Gastrocnemius medialis (tissue), 4 donors: ENCODE data around the gene SLC4A1AP. TPM values are rescaled to one million over a fixed set of nuclear protein-coding genes. Genes with fewer than 3 reads are reported as not detected.

Experiments
- ATAC-seq, 2 donors: fragments of 150-250 bp; one replicate each; pipeline ENCODE4 v1.9.1; 2016
- DNase-seq, 2 donors: peaks; one replicate each; pipeline ENCODE4 v3.0.0-alpha.2; 2019
- H3K27ac ChIP-seq, 4 donors: fragments of 200-600 bp; sonication (generic); 1 replicate in 1 of 4; 2 replicates in 3 of 4; pipeline ENCODE4 v1.5.1; 2016 to 2018; ENCODE audit warnings: mild to moderate bottlenecking in 2 of 4, moderate library complexity in 1 of 4
- H3K27me3 ChIP-seq, 3 donors: fragments of 200-600 bp; sonication (generic) in 2 of 3; 1 replicate in 1 of 3; 2 replicates in 2 of 3; pipeline versions ENCODE4 v1.5.1 to v1.6.0; 2016 to 2019; ENCODE audit warnings: mild to moderate bottlenecking in 1 of 3, moderate library complexity in 1 of 3
- H3K36me3 ChIP-seq, 2 donors: fragments of 200-600 bp; sonication (generic) in 1 of 2; one replicate each; pipeline ENCODE4 v1.5.1; 2017 to 2018
- H3K4me1 ChIP-seq, 2 donors: fragments of 200-600 bp; sonication (generic) in 1 of 2; one replicate each; pipeline ENCODE4 v1.5.1; 2016 to 2017; ENCODE audit warnings: mild to moderate bottlenecking in 2 of 2
- H3K4me3 ChIP-seq, 4 donors: fragments of 200-600 bp; sonication (generic) in 3 of 4; 1 replicate in 1 of 4; 2 replicates in 3 of 4; pipeline ENCODE4 v1.5.1; 2016 to 2019; ENCODE audit warnings: mild to moderate bottlenecking in 2 of 4
- H3K9me3 ChIP-seq, 3 donors: fragments of 200-600 bp; sonication (generic) in 2 of 3; 1 replicate in 1 of 3; 2 replicates in 2 of 3; pipeline ENCODE4 v1.5.1; 2016 to 2019
- CTCF ChIP-seq, 5 experiments: fragments of 450-650 bp in 3 of 5; fragments of 200-600 bp in 2 of 5; sonication (generic) in 2 of 5; IDR thresholded peaks in 4 of 5; conservative IDR thresholded peaks in 1 of 5; 1 replicate in 4 of 5; 2 replicates in 1 of 5; pipeline ENCODE4 v1.5.1; 2016 to 2019; ENCODE audit warnings: antibody characterized with exemption in 5 of 5, mild to moderate bottlenecking in 3 of 5, moderate library complexity in 3 of 5
- POLR2A ChIP-seq, 2 donors: fragments of 450-650 bp; IDR thresholded peaks; one replicate each; pipeline ENCODE4 v1.6.1; 2017; ENCODE audit warnings: antibody characterized with exemption in 2 of 2, mild to moderate bottlenecking in 2 of 2, moderate library complexity in 2 of 2
- in situ Hi-C, 4 donors: fragments of 200-750 bp; cut with MboI; loops; one replicate each; pipeline versions ENCODE4 v1.15.0 to v1.8.0; 2017; ENCODE audit warnings: low sequenced_read_pairs in 4 of 4
- intact Hi-C: fragments of 100-400 bp; cut with DNase I; formaldehyde crosslinking; loops from one replicate; pipeline ENCODE4 v1.15.1; 2023; ENCODE audit warnings: low total_unique reads
- total RNA-seq, 4 donors: library from RNA; depleted of rRNA; stranded (reverse); fragments of >200 nt; gene quantifications; one replicate each; pipeline versions ENCODE4 v1.1.0 to v1.2.3, GENCODE V29; 2016

The SLC4A1AP gene
- total RNA-seq, 4 donors from 2014 or later, result 32.1 to 44.2 (median 34.6) TPM

GRCh38 chr2:27721335-27721734 is 57.6 kb downstream of the SLC4A1AP start:
- peak overlapping the region in 3 of 4 donors; percentile 13 to 47 (median 41) for H3K27ac ChIP-seq
- no peaks in the 10 kb centered on the region for H3K27me3 ChIP-seq
- no peaks in the 10 kb centered on the region for H3K9me3 ChIP-seq
- TF ChIP-seq POLR2A (IDR thresholded peaks at IDR 0.05), result no peak
- TF ChIP-seq CTCF (IDR thresholded peaks at IDR 0.05 in 4 of 5, conservative IDR thresholded peaks at IDR 0.05 in 1 of 5), result no peak
- intact Hi-C loops (loop anchor here (5.0 kb wide), 1 partner anchor 51 kb away; the partner anchor contains the start of gene MRPL33), in situ Hi-C loops (no loop called here)
- ATAC-seq, result no peak
- no peak for DNase-seq
- H3K4me3 ChIP-seq, result no peak overlapping the region
- H3K36me3 ChIP-seq, result no peaks in the 10 kb centered on the region
- peaks cover 17 to 26% of the 10 kb centered on the region in 2 donors for H3K4me1 ChIP-seq

GRCh38 chr2:27721884-27722485 is 58.3 kb downstream of the SLC4A1AP start:
- TF ChIP-seq CTCF (IDR thresholded peaks at IDR 0.05 in 4 of 5, conservative IDR thresholded peaks at IDR 0.05 in 1 of 5) (no peak), POLR2A (IDR thresholded peaks at IDR 0.05) (no peak)
- peaks cover 10 to 21% of the 10 kb centered on the region in 2 donors for H3K4me1 ChIP-seq
- no peaks in the 10 kb centered on the region for H3K36me3 ChIP-seq
- DNase-seq (no peak), ATAC-seq (no peak)
- H3K4me3 ChIP-seq, result no peak overlapping the region
- H3K27me3 ChIP-seq, result no peaks in the 10 kb centered on the region
- in situ Hi-C loops (no loop called here), intact Hi-C loops (loop anchor here (5.0 kb wide), 1 partner anchor 50 kb away; the partner anchor contains the start of gene MRPL33)
- peak overlapping the region in 3 of 4 donors; percentile 13 to 47 (median 41) for H3K27ac ChIP-seq
- no peaks in the 10 kb centered on the region for H3K9me3 ChIP-seq

GRCh38 chr2:27723372-27724144 is 59.9 kb downstream of the SLC4A1AP start:
- TF ChIP-seq CTCF (IDR thresholded peaks at IDR 0.05 in 4 of 5, conservative IDR thresholded peaks at IDR 0.05 in 1 of 5) (peak; percentile 75 to 88 (median 79)), POLR2A (IDR thresholded peaks at IDR 0.05) (no peak)
- Histone ChIP-seq H3K27ac (peak overlapping the region; percentile 19 to 75 (median 53)), H3K4me3 (no peak overlapping the region), H3K4me1 (peaks cover 0 to 8% of the 10 kb centered on the region in 2 donors), H3K9me3 (no peaks in the 10 kb centered on the region), H3K36me3 (no peaks in the 10 kb centered on the region), H3K27me3 (no peaks in the 10 kb centered on the region)
- in situ Hi-C loops, result no loop called here
- ATAC-seq (peak; percentile 71 to 90), DNase-seq (peak; percentile 35 to 64)
- intact Hi-C loops, result loop anchor here (5.0 kb wide), 1 partner anchor 49 kb away; the partner anchor contains the start of gene MRPL33

- no peaks in the 10 kb centered on the region for H3K9me3 ChIP-seq
- peak overlapping the region; percentile 19 to 75 (median 53) for H3K27ac ChIP-seq
- ATAC-seq, result no peak
- TF ChIP-seq CTCF (IDR thresholded peaks at IDR 0.05 in 4 of 5, conservative IDR thresholded peaks at IDR 0.05 in 1 of 5) (no peak), POLR2A (IDR thresholded peaks at IDR 0.05) (no peak)
- H3K36me3 ChIP-seq, result no peaks in the 10 kb centered on the region
- no peaks in the 10 kb centered on the region for H3K27me3 ChIP-seq
- no peak for DNase-seq
- H3K4me3 ChIP-seq, result no peak overlapping the region
- intact Hi-C loops, result loop anchor here (5.0 kb wide), 1 partner anchor 48 kb away; the partner anchor contains the start of gene MRPL33
- H3K4me1 ChIP-seq, result peaks cover 0 to 8% of the 10 kb centered on the region in 2 donors
- in situ Hi-C loops, result no loop called here
These were observed 60.5 kb downstream of the SLC4A1AP start for GRCh38 chr2:27724191-27724590.
